Measurements from ENCODE around the gene OTOA. TPM values are rescaled to one million over a fixed set of nuclear protein-coding genes. Genes with fewer than 3 reads are reported as not detected.

OTOA gene
- total RNA-seq, 1 donor from 2014 or later: not detected

DNA sequence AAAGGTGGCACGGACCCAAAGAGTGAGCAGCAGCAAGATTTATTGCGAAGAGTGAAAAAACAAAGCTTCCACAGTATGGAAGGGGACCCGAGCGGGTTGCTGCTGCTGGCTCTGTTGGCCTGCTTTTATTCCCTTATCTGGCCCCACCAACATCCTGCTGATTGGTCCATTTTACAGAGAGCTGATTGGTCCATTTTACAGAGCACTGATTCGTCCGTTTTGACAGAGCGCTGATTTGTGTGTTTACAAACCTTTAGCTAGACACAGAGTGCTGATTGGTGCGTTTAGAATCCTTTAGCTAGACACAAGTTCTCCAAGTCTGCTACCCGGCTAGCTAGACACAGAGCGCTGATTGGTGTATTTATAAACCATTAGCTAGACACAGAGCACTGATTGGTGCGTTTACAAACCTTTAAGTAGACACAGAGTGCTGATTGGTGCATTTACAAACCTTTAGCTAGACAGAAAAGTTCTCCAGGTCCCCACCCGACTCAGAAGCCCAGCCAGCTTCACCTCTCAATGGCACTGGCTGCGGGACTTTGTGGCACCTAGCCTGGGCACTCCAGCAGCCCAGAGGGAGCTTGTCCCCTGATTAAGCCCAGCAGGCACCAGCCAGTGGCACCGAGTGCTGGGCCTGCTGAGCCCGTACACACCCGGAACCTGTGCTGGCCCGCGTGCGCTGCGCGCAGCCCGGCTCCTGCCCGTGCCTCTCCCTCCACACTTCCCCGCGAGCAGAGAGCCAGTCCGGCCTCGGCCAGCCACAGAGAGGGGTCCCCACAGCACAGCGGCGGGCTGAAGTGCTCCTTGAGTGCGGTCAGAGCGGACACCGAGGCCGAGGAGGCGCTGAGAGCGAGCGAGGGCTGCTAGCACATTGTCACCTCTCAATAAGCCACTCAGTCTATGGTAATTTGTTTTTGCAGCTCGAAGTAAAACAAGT, 26.5 kb upstream of the OTOA start:
- intact Hi-C loops (cut with DNase I): no loop called here
- no peaks in the 10 kb centered on the region for H3K36me3 ChIP-seq

GRCh38 chr16:21638573-21638975, 25.2 kb upstream of the OTOA start:
- Histone ChIP-seq H3K4me3 (no peak overlapping the region), H3K27me3 (no peaks in the 10 kb centered on the region), H3K4me1 (no peaks in the 10 kb centered on the region), H3K36me3 (no peaks in the 10 kb centered on the region), H3K27ac (no peak overlapping the region), H3K9me3 (no peaks in the 10 kb centered on the region)
- no peak for TF ChIP-seq POLR2AphosphoS5 (IDR thresholded peaks at IDR 0.05; ENCODE audit: insufficient read depth in 1 of 2, low read depth in 1 of 2)
- TF ChIP-seq, protein P1, sequence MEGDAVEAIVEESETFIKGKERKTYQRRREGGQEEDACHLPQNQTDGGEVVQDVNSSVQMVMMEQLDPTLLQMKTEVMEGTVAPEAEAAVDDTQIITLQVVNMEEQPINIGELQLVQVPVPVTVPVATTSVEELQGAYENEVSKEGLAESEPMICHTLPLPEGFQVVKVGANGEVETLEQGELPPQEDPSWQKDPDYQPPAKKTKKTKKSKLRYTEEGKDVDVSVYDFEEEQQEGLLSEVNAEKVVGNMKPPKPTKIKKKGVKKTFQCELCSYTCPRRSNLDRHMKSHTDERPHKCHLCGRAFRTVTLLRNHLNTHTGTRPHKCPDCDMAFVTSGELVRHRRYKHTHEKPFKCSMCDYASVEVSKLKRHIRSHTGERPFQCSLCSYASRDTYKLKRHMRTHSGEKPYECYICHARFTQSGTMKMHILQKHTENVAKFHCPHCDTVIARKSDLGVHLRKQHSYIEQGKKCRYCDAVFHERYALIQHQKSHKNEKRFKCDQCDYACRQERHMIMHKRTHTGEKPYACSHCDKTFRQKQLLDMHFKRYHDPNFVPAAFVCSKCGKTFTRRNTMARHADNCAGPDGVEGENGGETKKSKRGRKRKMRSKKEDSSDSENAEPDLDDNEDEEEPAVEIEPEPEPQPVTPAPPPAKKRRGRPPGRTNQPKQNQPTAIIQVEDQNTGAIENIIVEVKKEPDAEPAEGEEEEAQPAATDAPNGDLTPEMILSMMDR (IDR thresholded peaks at IDR 0.05): no peak
- intact Hi-C loops (cut with DNase I): no loop called here
- no peak for DNase-seq (ENCODE audit: extremely low spot score in 2 of 2)

More for the DNA sequence above, 26.5 kb upstream of the OTOA start:
- no peak for DNase-seq (ENCODE audit: extremely low spot score in 2 of 2)
- Histone ChIP-seq H3K4me1 (no peaks in the 10 kb centered on the region), H3K4me3 (no peak overlapping the region), H3K9me3 (no peaks in the 10 kb centered on the region), H3K27ac (no peak overlapping the region), H3K27me3 (no peaks in the 10 kb centered on the region)
- TF ChIP-seq, protein P1 (IDR thresholded peaks at IDR 0.05): no peak
- TF ChIP-seq POLR2AphosphoS5 (IDR thresholded peaks at IDR 0.05; ENCODE audit: insufficient read depth in 1 of 2, low read depth in 1 of 2) (no peak), POLR2A (IDR thresholded peaks at IDR 0.05) (no peak)

DNA sequence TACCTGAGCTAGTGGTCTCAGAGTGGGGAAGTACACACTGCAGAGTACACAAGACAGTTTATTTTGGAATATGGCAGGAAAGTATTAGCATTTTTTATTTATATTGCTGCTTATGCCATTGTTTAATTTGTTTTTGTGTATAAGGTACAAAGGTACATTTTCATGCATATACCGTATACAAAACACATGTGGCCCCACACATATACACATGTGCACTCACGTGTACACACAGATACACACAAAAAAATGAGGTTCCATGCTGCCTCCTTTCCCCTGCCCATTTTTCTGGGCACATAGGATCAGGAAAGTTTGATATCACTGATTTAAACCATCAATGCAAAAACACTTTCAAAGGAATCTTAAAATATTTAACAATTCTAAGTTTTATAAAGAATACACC, 24.3 kb upstream of the OTOA start:
- no peaks in the 10 kb centered on the region for H3K27me3 ChIP-seq
- no peak overlapping the region for H3K27ac ChIP-seq
- H3K9me3 ChIP-seq: no peaks in the 10 kb centered on the region
- DNase-seq (ENCODE audit: extremely low spot score in 2 of 2): no peak
- H3K4me1 ChIP-seq: no peaks in the 10 kb centered on the region
- TF ChIP-seq, protein P1 (IDR thresholded peaks at IDR 0.05): no peak
- no peak for TF ChIP-seq POLR2A (IDR thresholded peaks at IDR 0.05)
- TF ChIP-seq POLR2AphosphoS5 (IDR thresholded peaks at IDR 0.05; ENCODE audit: insufficient read depth in 1 of 2, low read depth in 1 of 2): no peak
- intact Hi-C loops (cut with DNase I): no loop called here
- no peak overlapping the region for H3K4me3 ChIP-seq
- no peaks in the 10 kb centered on the region for H3K36me3 ChIP-seq

DNA sequence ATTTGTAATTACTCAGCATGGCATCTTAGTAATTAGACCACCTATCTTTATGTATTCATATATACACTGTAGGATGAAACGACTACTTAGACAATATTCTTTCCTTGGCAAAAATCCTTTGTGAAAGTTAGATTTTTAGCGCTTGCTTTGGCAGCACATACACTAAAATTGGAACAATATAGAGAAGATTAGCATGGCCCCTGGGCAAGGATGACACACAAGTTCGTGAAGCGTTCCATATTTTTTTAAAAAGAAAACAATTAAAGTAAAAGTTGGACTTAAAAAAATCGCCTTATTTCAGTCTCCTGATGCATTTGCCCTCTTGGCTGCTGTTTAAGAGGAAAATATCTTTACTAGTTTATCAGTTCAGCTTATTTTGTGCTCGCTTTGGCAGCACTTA, 21.9 kb upstream of the OTOA start:
- intact Hi-C loops (cut with DNase I): no loop called here
- no peak overlapping the region for H3K27ac ChIP-seq
- DNase-seq (ENCODE audit: extremely low spot score in 2 of 2): no peak
- H3K27me3 ChIP-seq: no peaks in the 10 kb centered on the region
- peaks cover 0 to under 1% of the 10 kb centered on the region in 2 donors for H3K36me3 ChIP-seq
- H3K9me3 ChIP-seq: no peaks in the 10 kb centered on the region
- TF ChIP-seq, protein P1 (IDR thresholded peaks at IDR 0.05): no peak
- no peak for TF ChIP-seq POLR2AphosphoS5 (IDR thresholded peaks at IDR 0.05; ENCODE audit: insufficient read depth in 1 of 2, low read depth in 1 of 2)
- H3K4me3 ChIP-seq: no peak overlapping the region
- peaks cover 18% of the 10 kb centered on the region for H3K4me1 ChIP-seq

DNA sequence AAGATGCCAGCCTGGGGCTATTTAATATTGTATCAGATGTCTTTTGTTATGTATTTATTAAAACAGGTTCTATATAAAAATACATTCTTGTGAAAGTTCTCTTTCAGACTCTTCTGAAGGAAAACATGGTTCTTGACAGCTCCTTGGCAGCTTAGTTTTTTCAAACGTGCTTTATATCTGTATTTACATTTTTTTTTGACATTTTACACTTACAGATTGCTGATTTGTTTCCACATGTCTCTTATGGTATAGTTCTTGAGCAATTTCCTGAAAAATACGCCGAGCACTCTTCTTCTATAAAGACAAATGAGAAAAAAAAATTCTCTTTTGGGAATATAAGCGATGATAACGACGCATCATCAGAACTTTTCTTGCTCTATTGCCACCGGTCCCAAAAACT, 20.9 kb upstream of the OTOA start:
- Histone ChIP-seq H3K36me3 (peaks cover 0 to 5% of the 10 kb centered on the region in 2 donors), H3K4me3 (no peak overlapping the region), H3K9me3 (no peaks in the 10 kb centered on the region), H3K27me3 (no peaks in the 10 kb centered on the region), H3K4me1 (peaks cover 18% of the 10 kb centered on the region), H3K27ac (no peak overlapping the region)
- intact Hi-C loops (cut with DNase I): no loop called here
- DNase-seq (ENCODE audit: extremely low spot score in 2 of 2): no peak
- TF ChIP-seq POLR2A (IDR thresholded peaks at IDR 0.05) (no peak), POLR2AphosphoS5 (IDR thresholded peaks at IDR 0.05; ENCODE audit: insufficient read depth in 1 of 2, low read depth in 1 of 2) (no peak)
- TF ChIP-seq, protein P1 (IDR thresholded peaks at IDR 0.05): no peak

Measured in vagina (tissue), 2 donors.